GM18505 (cell line): ENCODE results near the gene RAD51.

ENCODE experiments used
- ATAC-seq: cut with Tn5 transposase; IDR thresholded peaks from one replicate; pipeline ENCODE4 v1.9.1; 2021; ENCODE audit not compliant: unreplicated experiment
- POLR2A ChIP-seq: IDR thresholded peaks from 4 replicates; pipeline ENCODE4 v1.6.1; 2011; ENCODE audit warnings: borderline replicate concordance; ENCODE audit not compliant: insufficient read depth, insufficient read length; ENCODE audit errors: extremely low read depth

The RAD51 gene

GRCh38 chr15:40772014-40772413, 77.0 kb downstream of the RAD51 start:
- TF ChIP-seq POLR2A, result no peak
- no peak for ATAC-seq

GRCh38 chr15:40773496-40773895, 78.5 kb downstream of the RAD51 start:
- no peak for ATAC-seq
- TF ChIP-seq POLR2A, result no peak

- TF ChIP-seq POLR2A, result no peak
- ATAC-seq, result no peak
Measured at GRCh38 chr15:40773902-40774301, 78.9 kb downstream of the RAD51 start.

DNA sequence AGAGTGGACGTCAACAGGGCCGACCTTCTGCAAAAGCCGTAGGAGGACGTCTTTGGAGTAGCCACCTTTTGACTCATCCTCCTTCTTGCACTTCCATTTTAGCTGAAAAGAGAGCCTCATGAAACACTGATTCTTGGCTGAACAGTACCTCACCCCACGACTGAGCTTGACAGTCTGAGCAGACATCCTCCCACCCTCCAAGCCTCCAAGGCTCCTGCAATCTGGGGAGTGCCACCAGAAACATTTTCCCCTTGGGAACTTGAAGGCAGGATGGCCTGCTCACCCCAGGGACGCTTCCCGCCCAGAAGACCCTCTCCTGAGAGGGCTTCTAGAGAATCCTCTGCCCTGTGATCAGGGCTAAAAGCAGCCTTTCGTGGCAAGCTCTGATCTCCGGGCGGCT, 80.0 kb downstream of the RAD51 start:
- TF ChIP-seq POLR2A, result no peak
- no peak for ATAC-seq

DNA sequence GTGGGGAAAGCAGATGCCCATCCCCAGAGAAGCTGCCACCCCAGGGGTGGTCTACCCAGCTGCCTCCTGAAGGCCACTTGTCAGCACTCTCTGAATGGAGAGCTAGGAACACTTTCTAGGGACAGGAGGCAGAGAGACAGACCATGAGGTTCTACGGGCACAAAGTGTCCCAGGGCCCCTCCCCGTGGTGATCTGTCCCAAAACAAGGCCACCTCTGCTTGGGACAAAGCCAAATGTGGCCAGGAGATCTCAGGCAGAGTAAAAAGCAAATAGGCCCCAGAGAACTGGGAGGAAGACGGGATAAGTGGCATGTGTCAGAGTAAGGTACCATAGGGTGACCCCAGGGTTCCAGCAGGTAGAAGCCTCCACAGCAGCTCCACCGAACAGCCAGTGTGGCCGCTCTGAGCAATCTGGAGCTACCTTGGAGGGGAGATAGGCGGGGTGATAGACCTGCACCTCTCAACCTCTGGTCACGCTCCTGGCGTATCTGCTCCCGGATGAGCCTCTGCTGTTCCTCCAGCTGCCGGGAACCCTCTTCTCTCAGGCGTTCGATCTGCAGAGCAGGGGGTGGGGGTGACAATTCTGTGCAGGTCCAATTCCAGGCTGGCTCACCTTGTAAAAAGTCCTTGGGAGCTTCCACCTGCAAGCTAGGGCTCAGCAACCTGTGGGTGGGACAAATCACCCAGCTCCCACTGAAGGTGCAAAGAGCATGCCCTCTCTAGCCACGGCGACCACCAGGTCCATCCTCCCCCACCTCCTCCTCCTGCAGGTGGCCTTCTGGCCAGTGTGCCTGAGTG, 81.0 kb downstream of the RAD51 start:
- ATAC-seq, result no peak
- TF ChIP-seq POLR2A, result no peak

- TF ChIP-seq POLR2A, result no peak
- no peak for ATAC-seq
Measured at GRCh38 chr15:40776537-40777141, 81.7 kb downstream of the RAD51 start.
